HCT116 (cell line): ENCODE results near the gene BCDIN3D. TPM values are rescaled to one million over a fixed set of nuclear protein-coding genes. Genes with fewer than 3 reads are reported as not detected.

Experiments used
- ATAC-seq: fragments of 200-7000 bp; cut with Tn5 transposase; 2 replicates; pipeline ENCODE4 v1.9.1; 2020; ENCODE audit warnings: mild to moderate bottlenecking, moderate library complexity
- BruUV-seq: library from RNA; stranded (reverse); fragments of 400-500 nt; replicated peaks from 2 replicates; lab custom pipeline; 2021; lab: Mats Ljungman, UMichigan
- CTCF ChIA-PET: fragments of 300-600 bp; sonication (Branson Sonifier 250); formaldehyde crosslinking; loops from one replicate; lab custom pipeline; 2021; ENCODE audit warnings: antibody characterized with exemption; lab: Charles Lee
- POLR2A ChIA-PET: fragments of 300-600, 350-600 bp; sonication (Branson Sonifier 250); formaldehyde crosslinking; loops from one replicate; lab custom pipeline; 2021; ENCODE audit warnings: antibody characterized with exemption; lab: Charles Lee
- RAD21 ChIA-PET, 2 experiments: fragments of 300-600 bp; sonication (Branson Sonifier 250); formaldehyde crosslinking; loops; one replicate each; lab custom pipeline; 2023; ENCODE audit warnings: low total read pairs in 2 of 2; ENCODE audit not compliant: uncharacterized antibody in 2 of 2, unreplicated experiment in 2 of 2, low non-redundant PET in 1 of 2; lab: Charles Lee
- DNase-seq: peaks from one replicate; pipeline ENCODE4 v3.0.0-alpha.2; 2010; ENCODE audit warnings: low read depth, low spot score
- H2AFZ ChIP-seq: fragments of 200-600 bp; shearing (Covaris generic), sonication (generic); 2 replicates; pipeline ENCODE4 v1.6.1; 2017; ENCODE audit warnings: low read depth, mixed run types, mixed read lengths, antibody characterized with exemption, low read length; ENCODE audit not compliant: poor library complexity, severe bottlenecking
- H3K27ac ChIP-seq: 2 replicates; pipeline ENCODE4 v1.5.1; 2012; ENCODE audit warnings: low read depth, low read length
- H3K27me3 ChIP-seq: fragments of 200-600 bp; sonication (generic); 2 replicates; pipeline ENCODE4 v1.6.1; 2016; ENCODE audit warnings: mixed run types, low read length, mixed read lengths; ENCODE audit not compliant: insufficient read depth
- H3K36me3 ChIP-seq, 2 experiments: fragments of 200-500 bp in 1 of 2; fragments of 200-600 bp in 1 of 2; sonication (Bioruptor generic) in 1 of 2; sonication (generic) in 1 of 2; 2 replicates each; pipeline versions ENCODE4 v1.5.1 to v1.6.1; 2014 to 2016; ENCODE audit warnings: low read length in 2 of 2, inconsistent platforms in 1 of 2, mixed read lengths in 1 of 2, mixed run types in 1 of 2; ENCODE audit not compliant: insufficient read depth in 2 of 2, control insufficient read depth in 1 of 2
- H3K4me1 ChIP-seq, 2 experiments: fragments of 200-600 bp in 1 of 2; sonication (generic) in 1 of 2; 2 replicates each; pipeline versions ENCODE4 v1.5.1 to v1.6.1; 2012 to 2017; ENCODE audit warnings: low read length in 2 of 2, inconsistent platforms in 1 of 2, mild to moderate bottlenecking in 1 of 2, mixed read lengths in 1 of 2, mixed run types in 1 of 2, moderate library complexity in 1 of 2; ENCODE audit not compliant: insufficient read depth in 2 of 2, control insufficient read depth in 1 of 2
- H3K4me2 ChIP-seq: fragments of 200-600 bp; sonication (generic); 2 replicates; pipeline ENCODE4 v1.6.1; 2017; ENCODE audit warnings: mixed run types, low read length, mixed read lengths
- H3K4me3 ChIP-seq, 2 experiments: fragments of 200-600 bp in 1 of 2; sonication (generic) in 1 of 2; replicated peaks in 1 of 2; 2 replicates each; pipeline ENCODE4 v1.5.1; 2011 to 2016; ENCODE audit warnings: low read length in 2 of 2, control low read depth in 1 of 2, low read depth in 1 of 2, mild to moderate bottlenecking in 1 of 2, mixed read lengths in 1 of 2, mixed run types in 1 of 2
- H3K79me2 ChIP-seq: fragments of 200-600 bp; sonication (generic); 2 replicates; pipeline ENCODE4 v1.6.1; 2017; ENCODE audit warnings: mild to moderate bottlenecking, mixed run types, low read length, moderate library complexity, mixed read lengths; ENCODE audit not compliant: insufficient read depth
- H3K9ac ChIP-seq: fragments of 200-600 bp; sonication (generic); 2 replicates; pipeline ENCODE4 v1.6.1; 2016; ENCODE audit warnings: low read length, mixed read lengths
- H3K9me2 ChIP-seq: fragments of 200-600 bp; sonication (generic), shearing (Covaris generic); 2 replicates; pipeline ENCODE4 v1.6.1; 2017; ENCODE audit warnings: mixed run types, mild to moderate bottlenecking, moderate library complexity; ENCODE audit not compliant: insufficient read depth
- H3K9me3 ChIP-seq, 2 experiments: fragments of 200-500 bp in 1 of 2; fragments of 200-600 bp in 1 of 2; sonication (Bioruptor generic) in 1 of 2; sonication (generic) in 1 of 2; 2 replicates each; pipeline ENCODE4 v1.6.1; 2014 to 2017; ENCODE audit warnings: low read length in 2 of 2, mixed read lengths in 2 of 2, inconsistent platforms in 1 of 2, low read depth in 1 of 2, mild to moderate bottlenecking in 1 of 2, mixed run types in 1 of 2, moderate library complexity in 1 of 2; ENCODE audit not compliant: control insufficient read depth in 1 of 2, insufficient read depth in 1 of 2
- H4K20me1 ChIP-seq: fragments of 200-600 bp; sonication (generic), shearing (Covaris generic); 2 replicates; pipeline ENCODE4 v1.6.1; 2017; ENCODE audit warnings: mixed run types, mild to moderate bottlenecking, moderate library complexity; ENCODE audit not compliant: insufficient read depth
- CBX3 ChIP-seq: IDR thresholded peaks from 2 replicates; pipeline ENCODE4 v1.6.1; 2012; ENCODE audit warnings: low read depth
- EGR1 ChIP-seq: IDR thresholded peaks from 2 replicates; pipeline ENCODE4 v1.6.1; 2012; ENCODE audit warnings: low read depth
- EZH2 ChIP-seq: fragments of 200-600 bp; sonication (generic); IDR thresholded peaks from 2 replicates; pipeline ENCODE4 v1.6.1; 2017; ENCODE audit warnings: antibody characterized with exemption, mixed run types
- EZH2phosphoT487 ChIP-seq: fragments of 200-600 bp; IDR thresholded peaks from 2 replicates; pipeline ENCODE4 v1.6.1; 2018; ENCODE audit warnings: antibody characterized with exemption, borderline replicate concordance
- JUND ChIP-seq: IDR thresholded peaks from 2 replicates; pipeline ENCODE4 v1.6.1; 2012
- POLR2AphosphoS5 ChIP-seq: IDR thresholded peaks from 2 replicates; pipeline ENCODE4 v1.6.1; 2011; ENCODE audit warnings: mild to moderate bottlenecking, low read depth, low read length, moderate library complexity
- RAD21 ChIP-seq: IDR thresholded peaks from 2 replicates; pipeline ENCODE4 v1.6.1; 2012; ENCODE audit warnings: low read depth, mild to moderate bottlenecking
- SP1 ChIP-seq: IDR thresholded peaks from 2 replicates; pipeline ENCODE4 v1.6.1; 2012; ENCODE audit warnings: low read depth
- ZFX ChIP-seq: fragments of 450-650 bp; IDR thresholded peaks from 2 replicates; pipeline ENCODE4 v1.6.1; 2017
- intact Hi-C: fragments of 100-400 bp; cut with micrococcal nuclease; formaldehyde crosslinking; loops from 2 replicates; pipeline ENCODE4 v1.10.0; 2022
- total RNA-seq: library from RNA; stranded (reverse); gene quantifications from one replicate; pipeline ENCODE4 v1.2.1, GENCODE V29; 2021; ENCODE audit not compliant: unreplicated experiment
- TF ChIP-seq, protein P1 (sequence below), 3 experiments: fragments of 200-600 bp in 1 of 3; sonication (generic) in 1 of 3; IDR thresholded peaks in 2 of 3; conservative IDR thresholded peaks in 1 of 3; 2 replicates each; pipeline ENCODE4 v1.5.1; 2012 to 2017; ENCODE audit warnings: low read depth in 2 of 3, low read length in 2 of 3, antibody characterized with exemption in 1 of 3, borderline replicate concordance in 1 of 3, control low read depth in 1 of 3, mild to moderate bottlenecking in 1 of 3, mixed read lengths in 1 of 3, mixed run types in 1 of 3, moderate library complexity in 1 of 3; ENCODE audit not compliant: insufficient read depth in 1 of 3
- TF ChIP-seq, protein P2 (sequence below): IDR thresholded peaks from 2 replicates; pipeline ENCODE4 v1.6.1; 2012
- TF ChIP-seq, protein P3 (sequence below): IDR thresholded peaks from 2 replicates; pipeline ENCODE4 v1.6.1; 2012; ENCODE audit warnings: low read depth
- TF ChIP-seq, protein P4 (sequence below): IDR thresholded peaks from 2 replicates; pipeline ENCODE4 v1.6.1; 2012

Gene BCDIN3D
- total RNA-seq, 1 experiment from 2014 or later = 5.7 TPM

DNA sequence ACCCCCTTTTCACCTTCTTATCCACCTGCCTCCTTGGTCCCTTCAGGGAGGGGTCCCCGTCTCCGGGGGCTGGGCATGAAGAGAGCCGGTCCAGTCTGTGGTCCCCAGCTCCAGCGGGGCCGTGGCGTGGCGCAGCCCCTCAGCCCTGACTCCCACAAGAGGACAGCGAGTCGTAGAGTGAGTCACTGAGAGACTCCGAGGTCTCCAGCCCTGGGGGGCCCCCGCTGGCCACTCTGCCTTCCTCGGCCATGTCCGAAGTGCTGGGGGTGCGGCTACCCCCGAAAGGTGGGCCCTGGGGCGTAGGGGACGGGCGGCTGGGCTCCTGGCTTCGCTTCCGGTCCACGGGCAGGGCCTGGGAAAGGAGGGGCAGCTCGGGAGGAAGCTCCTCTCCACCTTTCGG, 51.2 kb downstream of the BCDIN3D start:
- no peaks in the 10 kb centered on the region for H3K79me2 ChIP-seq
- H2AFZ ChIP-seq = no peak overlapping the region
- H3K4me2 ChIP-seq = no peak overlapping the region
- H3K27ac ChIP-seq = no peak overlapping the region
- ChIA-PET CTCF (interaction anchor here (1.2 kb wide), 1 partner anchor 14 kb away, joined by 3 read pairs; no protein-coding TSS in a partner anchor), POLR2A (no interaction called here), RAD21 (no interaction called here)
- no peaks in the 10 kb centered on the region for H3K9me2 ChIP-seq
- no peaks in the 10 kb centered on the region for H3K4me1 ChIP-seq
- TF ChIP-seq SP1 (no peak), RAD21 (no peak), EZH2 (no peak)
- TF ChIP-seq, protein P1, sequence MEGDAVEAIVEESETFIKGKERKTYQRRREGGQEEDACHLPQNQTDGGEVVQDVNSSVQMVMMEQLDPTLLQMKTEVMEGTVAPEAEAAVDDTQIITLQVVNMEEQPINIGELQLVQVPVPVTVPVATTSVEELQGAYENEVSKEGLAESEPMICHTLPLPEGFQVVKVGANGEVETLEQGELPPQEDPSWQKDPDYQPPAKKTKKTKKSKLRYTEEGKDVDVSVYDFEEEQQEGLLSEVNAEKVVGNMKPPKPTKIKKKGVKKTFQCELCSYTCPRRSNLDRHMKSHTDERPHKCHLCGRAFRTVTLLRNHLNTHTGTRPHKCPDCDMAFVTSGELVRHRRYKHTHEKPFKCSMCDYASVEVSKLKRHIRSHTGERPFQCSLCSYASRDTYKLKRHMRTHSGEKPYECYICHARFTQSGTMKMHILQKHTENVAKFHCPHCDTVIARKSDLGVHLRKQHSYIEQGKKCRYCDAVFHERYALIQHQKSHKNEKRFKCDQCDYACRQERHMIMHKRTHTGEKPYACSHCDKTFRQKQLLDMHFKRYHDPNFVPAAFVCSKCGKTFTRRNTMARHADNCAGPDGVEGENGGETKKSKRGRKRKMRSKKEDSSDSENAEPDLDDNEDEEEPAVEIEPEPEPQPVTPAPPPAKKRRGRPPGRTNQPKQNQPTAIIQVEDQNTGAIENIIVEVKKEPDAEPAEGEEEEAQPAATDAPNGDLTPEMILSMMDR (IDR thresholded peaks at IDR 0.05 in 2 of 3, conservative IDR thresholded peaks at IDR 0.05 in 1 of 3; ENCODE audit: borderline replicate concordance in 1 of 3, insufficient read depth in 1 of 3, low read depth in 2 of 3, low read length in 2 of 3) = no peak
- no peak for ATAC-seq
- no peaks in the 10 kb centered on the region for H3K9me3 ChIP-seq
- no peaks in the 10 kb centered on the region for H3K27me3 ChIP-seq
- intact Hi-C loops = no loop called here
- BruUV-seq = no TSS peak
- DNase-seq = no peak
- no peaks in the 10 kb centered on the region for H4K20me1 ChIP-seq
- H3K36me3 ChIP-seq = no peaks in the 10 kb centered on the region; a peak in 1 of 4 replicates
- no peak overlapping the region for H3K4me3 ChIP-seq
- H3K9ac ChIP-seq = no peak overlapping the region

DNA sequence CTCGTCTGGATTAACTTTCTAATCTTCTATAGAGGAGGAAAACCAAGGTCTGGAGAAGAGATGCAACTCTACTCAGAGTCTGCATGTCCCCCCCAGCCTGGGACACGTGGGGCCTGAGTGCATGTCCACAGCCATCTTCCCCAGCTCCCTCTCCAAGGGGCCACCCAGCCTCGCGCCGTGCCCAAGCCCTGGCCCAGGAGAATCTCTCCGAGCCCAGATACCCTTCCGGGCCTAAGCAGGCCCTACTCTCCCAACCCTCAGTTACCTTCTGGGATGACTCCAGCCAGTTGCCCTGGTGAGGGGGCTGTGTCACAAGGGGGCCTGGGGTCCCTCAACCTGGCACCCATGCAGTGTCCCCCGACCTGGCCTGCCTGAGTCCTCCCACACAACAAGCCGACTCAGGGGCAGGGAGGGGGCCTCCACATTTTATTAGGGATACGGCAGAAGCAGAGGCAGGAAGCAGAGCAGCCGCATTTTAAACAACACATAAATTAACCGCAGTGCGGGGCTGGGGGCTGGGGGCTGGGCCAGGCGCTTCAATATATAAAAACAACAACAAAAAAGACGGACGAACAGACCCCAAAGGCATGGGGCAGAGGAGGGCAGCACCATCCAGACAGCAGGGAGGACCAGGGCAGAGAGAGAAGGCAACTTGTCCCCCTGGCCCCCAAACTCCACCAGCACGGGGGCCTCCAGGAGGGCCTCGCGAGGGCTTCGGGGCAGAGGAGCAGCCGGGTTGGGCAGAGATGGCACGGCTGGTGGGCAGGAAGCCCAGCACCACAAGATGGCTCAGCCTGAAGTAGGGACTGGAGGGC, 52.0 kb downstream of the BCDIN3D start:
- Histone ChIP-seq H3K27ac (no peak overlapping the region), H3K9me2 (no peaks in the 10 kb centered on the region), H3K36me3 (no peaks in the 10 kb centered on the region), H3K4me3 (no peak overlapping the region), H3K4me1 (no peaks in the 10 kb centered on the region), H3K27me3 (no peaks in the 10 kb centered on the region), H3K4me2 (no peak overlapping the region), H2AFZ (no peak overlapping the region), H3K9me3 (no peaks in the 10 kb centered on the region), H4K20me1 (no peaks in the 10 kb centered on the region), H3K79me2 (no peaks in the 10 kb centered on the region), H3K9ac (no peak overlapping the region)
- DNase-seq (no peak), ATAC-seq (no peak)
- ChIA-PET CTCF (no interaction called here), POLR2A (no interaction called here), RAD21 (no interaction called here)
- no TSS peak for BruUV-seq
- intact Hi-C loops = no loop called here
- TF ChIP-seq EZH2phosphoT487 (no peak), ZFX (no peak), CBX3 (no peak), SP1 (no peak), EGR1 (no peak), POLR2AphosphoS5 (no peak), JUND (no peak)
- TF ChIP-seq, protein P2, sequence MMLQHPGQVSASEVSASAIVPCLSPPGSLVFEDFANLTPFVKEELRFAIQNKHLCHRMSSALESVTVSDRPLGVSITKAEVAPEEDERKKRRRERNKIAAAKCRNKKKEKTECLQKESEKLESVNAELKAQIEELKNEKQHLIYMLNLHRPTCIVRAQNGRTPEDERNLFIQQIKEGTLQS = no peak
- TF ChIP-seq, protein P3, sequence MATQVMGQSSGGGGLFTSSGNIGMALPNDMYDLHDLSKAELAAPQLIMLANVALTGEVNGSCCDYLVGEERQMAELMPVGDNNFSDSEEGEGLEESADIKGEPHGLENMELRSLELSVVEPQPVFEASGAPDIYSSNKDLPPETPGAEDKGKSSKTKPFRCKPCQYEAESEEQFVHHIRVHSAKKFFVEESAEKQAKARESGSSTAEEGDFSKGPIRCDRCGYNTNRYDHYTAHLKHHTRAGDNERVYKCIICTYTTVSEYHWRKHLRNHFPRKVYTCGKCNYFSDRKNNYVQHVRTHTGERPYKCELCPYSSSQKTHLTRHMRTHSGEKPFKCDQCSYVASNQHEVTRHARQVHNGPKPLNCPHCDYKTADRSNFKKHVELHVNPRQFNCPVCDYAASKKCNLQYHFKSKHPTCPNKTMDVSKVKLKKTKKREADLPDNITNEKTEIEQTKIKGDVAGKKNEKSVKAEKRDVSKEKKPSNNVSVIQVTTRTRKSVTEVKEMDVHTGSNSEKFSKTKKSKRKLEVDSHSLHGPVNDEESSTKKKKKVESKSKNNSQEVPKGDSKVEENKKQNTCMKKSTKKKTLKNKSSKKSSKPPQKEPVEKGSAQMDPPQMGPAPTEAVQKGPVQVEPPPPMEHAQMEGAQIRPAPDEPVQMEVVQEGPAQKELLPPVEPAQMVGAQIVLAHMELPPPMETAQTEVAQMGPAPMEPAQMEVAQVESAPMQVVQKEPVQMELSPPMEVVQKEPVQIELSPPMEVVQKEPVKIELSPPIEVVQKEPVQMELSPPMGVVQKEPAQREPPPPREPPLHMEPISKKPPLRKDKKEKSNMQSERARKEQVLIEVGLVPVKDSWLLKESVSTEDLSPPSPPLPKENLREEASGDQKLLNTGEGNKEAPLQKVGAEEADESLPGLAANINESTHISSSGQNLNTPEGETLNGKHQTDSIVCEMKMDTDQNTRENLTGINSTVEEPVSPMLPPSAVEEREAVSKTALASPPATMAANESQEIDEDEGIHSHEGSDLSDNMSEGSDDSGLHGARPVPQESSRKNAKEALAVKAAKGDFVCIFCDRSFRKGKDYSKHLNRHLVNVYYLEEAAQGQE = no peak
- TF ChIP-seq, protein P4, sequence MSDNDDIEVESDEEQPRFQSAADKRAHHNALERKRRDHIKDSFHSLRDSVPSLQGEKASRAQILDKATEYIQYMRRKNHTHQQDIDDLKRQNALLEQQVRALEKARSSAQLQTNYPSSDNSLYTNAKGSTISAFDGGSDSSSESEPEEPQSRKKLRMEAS = no peak
